ENCODE results near the gene ZNF680.

DNA sequence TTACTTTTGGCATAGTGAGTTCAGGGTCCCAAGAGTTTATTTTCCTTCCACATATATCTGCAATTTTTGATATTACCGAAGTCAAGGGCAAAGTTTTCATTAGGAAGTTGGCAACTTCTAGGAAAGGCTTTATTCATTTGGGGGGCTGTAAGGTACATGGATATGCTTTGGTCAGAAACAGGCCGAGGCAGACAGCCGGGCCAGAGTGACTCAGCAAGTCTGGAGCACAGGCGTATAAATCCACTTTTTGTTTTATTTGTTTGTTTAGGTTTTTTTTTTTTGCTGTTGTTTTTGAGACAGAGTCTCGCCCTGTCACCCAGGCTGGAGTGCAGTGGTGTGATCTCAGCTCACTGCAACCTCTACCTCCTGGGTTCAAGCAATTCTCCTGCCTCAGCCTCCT, 3.7 kb downstream of the ZNF680 start:
- no peak for TF ChIP-seq EP300 (IDR thresholded peaks at IDR 0.05)
- TF ChIP-seq, protein P1, sequence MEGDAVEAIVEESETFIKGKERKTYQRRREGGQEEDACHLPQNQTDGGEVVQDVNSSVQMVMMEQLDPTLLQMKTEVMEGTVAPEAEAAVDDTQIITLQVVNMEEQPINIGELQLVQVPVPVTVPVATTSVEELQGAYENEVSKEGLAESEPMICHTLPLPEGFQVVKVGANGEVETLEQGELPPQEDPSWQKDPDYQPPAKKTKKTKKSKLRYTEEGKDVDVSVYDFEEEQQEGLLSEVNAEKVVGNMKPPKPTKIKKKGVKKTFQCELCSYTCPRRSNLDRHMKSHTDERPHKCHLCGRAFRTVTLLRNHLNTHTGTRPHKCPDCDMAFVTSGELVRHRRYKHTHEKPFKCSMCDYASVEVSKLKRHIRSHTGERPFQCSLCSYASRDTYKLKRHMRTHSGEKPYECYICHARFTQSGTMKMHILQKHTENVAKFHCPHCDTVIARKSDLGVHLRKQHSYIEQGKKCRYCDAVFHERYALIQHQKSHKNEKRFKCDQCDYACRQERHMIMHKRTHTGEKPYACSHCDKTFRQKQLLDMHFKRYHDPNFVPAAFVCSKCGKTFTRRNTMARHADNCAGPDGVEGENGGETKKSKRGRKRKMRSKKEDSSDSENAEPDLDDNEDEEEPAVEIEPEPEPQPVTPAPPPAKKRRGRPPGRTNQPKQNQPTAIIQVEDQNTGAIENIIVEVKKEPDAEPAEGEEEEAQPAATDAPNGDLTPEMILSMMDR (IDR thresholded peaks at IDR 0.05) = no peak
- no peak for TF ChIP-seq POLR2A (IDR thresholded peaks at IDR 0.05; ENCODE audit: low read depth)
